CD4-positive, alpha-beta T cell treated with Interleukin-6 for 4 hours (primary cell): ENCODE data around the gene CACNA2D2.
A peak's percentile ranks its signal among the peaks of the same experiment; 100 is the strongest.

ENCODE experiments used
- DNase-seq: peaks from one replicate; pipeline ENCODE4 v3.0.0-alpha.2; 2020; ENCODE audit warnings: mixed read lengths

Gene CACNA2D2

DNA sequence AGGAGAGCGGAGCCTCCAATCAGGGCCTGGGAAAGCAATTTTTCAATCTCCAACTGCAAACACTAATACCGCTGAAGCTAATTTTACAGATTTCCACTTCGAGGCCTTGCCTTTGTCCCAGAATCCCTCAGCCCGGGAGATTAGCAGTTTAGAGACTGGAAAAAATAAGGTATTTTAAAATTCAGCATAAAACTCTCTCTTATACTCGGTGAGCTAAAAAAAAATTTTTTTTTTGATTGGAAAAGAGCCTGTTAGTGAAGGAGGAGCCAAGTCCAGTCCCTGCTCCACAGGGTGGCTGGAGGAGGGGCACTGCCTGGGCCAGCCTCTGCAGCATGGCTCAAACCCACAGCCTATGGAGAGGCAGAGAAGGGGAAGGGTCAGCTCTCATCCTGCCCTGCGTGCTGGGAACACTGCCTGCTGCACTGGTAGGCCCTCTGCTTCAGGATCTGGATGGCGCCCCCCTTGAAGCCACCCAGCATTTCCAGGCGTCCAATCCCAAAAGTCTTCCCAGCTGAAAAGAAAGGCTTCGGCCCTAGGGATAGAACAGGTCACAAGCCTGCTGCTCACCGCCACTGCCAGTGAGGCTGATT, 48.9 kb downstream of the CACNA2D2 start:
- no peak for DNase-seq

DNA sequence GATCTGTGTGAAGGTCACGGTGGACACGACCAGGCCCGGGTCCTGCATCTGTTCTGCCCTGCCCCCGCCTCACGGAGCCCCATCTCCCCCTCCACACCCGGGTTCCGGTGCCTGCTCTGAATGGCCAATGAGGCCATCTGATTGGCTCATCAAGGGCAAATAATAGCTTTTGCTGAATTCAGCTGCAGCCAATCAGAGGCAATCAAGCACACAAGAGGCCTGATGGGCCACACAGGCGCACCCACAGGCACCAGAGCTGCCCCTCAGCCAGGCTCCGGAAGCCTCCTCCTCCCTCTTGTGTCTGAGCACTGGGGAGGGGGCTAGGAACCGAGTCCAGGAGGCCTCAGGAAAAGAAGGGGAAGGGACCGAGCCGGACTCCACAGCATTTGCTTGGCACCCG, 49.5 kb downstream of the CACNA2D2 start:
- DNase-seq: no peak

DNA sequence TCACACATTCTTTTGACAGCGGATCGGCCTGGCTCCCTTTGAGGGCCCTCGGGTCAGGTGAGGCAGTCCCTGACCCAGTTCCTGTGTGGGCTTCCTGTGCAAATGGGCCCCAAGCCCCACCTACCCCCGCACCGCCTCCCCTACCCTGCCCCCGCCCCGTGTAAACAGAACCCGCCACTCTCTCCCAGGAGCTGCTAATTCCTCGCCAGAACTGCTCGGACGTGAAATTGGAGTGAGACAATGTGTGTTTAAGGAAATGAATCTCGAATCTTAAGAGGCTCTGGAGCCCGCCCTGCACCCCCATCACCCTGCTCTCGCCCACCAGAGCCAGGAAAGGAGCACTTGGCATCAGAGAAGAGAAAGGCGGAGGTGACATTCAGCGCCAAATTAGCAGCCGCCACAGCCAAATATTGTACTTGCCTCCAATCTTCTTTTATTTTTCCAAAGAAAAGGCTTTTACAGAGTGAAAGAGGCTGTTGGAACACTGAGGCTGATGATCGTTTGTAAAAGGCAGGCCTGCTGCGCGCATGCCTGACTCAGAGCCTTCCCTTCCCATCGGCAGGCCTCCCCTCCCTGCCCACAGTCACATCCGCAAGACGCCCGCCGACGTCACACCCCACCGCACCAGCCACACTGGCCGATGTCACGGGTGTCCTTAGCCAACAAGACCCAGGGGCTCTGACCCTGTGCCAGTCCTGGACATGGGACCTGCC, 53.1 kb downstream of the CACNA2D2 start:
- DNase-seq: peak; percentile 75

GRCh38 chr3:50448752-50449539, 54.5 kb downstream of the CACNA2D2 start:
- DNase-seq: no peak

DNA sequence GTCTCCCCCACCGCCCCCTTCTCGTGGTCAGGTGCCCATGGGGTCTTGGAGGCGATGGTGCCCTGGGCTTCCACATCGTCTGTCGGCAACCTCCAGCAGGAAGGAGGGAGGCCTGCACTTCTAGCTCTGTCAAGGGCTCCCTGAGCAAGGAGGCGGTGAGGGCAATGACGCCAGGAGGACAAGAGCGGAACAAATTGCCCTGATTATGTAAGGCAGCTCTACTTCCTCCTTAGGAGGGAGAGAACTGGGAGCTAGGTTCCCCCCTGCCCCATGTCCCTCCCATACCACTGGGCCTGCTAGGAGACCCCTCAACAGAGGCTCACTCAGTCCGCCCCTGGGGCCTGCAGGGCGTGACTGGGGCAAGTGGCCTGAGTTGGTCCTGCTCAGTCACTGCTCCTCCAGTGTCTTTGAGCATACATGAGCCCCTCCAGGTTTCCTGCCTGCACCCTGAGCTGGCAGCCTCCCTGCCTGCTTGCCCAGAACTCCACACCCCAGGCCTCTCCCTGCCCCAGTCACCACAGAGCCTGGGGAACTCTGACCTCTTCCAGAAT, 56.1 kb downstream of the CACNA2D2 start:
- no peak for DNase-seq

- no peak for DNase-seq
Observed at GRCh38 chr3:50445919-50446318, 57.5 kb downstream of the CACNA2D2 start.

DNA sequence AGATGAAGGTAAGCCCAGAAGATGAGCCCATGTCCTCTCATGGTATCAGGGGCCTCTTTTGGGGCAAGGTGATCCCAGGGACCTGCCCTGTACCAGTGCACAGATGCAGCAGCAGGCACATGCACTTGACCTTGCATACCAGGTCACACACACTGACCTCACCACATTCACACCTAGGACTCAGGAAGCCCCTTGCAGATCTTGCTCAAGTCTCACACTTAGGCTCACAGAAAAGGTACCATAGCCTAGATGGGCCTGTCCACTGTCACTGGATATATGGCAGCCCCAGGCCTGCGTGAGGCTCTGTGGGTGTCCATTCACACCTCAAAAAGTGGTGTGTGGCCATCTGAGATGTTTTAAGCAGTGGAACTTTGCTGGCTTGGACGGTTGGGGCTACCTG, 58.7 kb downstream of the CACNA2D2 start:
- no peak for DNase-seq

DNA sequence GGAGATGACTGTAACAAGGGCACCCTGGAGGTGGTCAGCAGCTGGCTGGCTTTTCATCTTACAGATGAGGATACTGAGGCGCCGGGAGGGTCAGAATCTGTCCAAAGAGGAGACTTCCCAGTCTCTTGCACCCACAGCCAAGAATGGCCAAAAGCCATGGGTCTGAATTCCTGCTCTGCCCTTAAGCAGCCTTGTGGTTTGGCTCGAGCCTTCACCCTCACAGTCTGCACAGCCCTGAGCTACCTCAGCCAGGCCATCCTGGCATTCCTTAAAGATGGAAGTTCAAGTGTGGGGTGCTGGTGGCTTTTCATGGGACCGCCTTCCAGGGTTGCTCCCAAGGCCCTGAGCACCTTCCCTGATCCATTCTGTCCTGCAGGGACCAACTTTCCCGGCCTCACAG, 59.2 kb downstream of the CACNA2D2 start:
- no peak for DNase-seq

- DNase-seq: no peak
Observed at GRCh38 chr3:50442945-50443579, 60.4 kb downstream of the CACNA2D2 start.

- DNase-seq: no peak
Observed at GRCh38 chr3:50441424-50442217, 61.8 kb downstream of the CACNA2D2 start.

GRCh38 chr3:50436114-50436674, 67.2 kb downstream of the CACNA2D2 start:
- DNase-seq: peak; percentile 76

- DNase-seq: no peak
Observed at GRCh38 chr3:50435371-50436113, 67.9 kb downstream of the CACNA2D2 start.

DNA sequence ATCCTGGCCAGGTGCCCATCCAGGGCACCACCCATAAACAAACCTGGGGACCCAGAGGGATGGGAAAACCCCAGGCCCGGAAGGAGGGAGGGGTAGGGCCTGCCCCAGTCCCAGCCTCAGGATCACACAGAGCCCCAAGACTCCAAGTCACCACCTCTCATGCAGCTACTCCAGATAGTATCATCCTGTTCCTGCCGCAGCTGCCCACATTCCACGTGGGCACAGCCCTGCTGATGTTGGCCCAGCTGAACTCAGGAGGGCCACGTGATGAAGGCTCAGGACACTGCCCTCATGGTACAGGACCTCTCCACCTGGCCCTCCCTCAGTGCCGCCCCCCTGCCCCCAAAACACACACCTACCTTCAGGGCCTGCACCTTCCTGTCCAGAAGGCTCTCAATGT, 69.5 kb downstream of the CACNA2D2 start:
- no peak for DNase-seq

- DNase-seq: no peak
Observed at GRCh38 chr3:50430950-50431435, 72.4 kb downstream of the CACNA2D2 start.

DNA sequence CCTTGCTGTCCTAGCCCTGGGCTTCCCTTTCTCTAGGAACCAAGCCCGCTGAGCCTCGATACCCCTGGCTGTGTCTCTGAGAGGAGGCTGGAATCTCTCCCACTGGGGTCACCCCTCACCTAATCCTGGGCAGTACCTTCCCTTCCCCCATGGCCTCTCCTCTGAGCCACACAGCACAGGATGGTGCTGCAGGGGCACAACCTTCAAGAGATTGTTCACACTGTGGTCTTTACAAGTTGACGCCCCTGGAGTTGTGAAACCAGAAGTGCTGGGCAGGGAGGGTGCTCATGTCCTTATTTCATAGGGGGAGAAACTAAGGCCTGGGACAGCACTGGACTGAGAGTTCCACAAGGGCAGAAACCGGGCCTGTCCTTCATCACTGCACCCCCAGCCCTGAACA, 73.2 kb downstream of the CACNA2D2 start:
- DNase-seq: no peak

DNA sequence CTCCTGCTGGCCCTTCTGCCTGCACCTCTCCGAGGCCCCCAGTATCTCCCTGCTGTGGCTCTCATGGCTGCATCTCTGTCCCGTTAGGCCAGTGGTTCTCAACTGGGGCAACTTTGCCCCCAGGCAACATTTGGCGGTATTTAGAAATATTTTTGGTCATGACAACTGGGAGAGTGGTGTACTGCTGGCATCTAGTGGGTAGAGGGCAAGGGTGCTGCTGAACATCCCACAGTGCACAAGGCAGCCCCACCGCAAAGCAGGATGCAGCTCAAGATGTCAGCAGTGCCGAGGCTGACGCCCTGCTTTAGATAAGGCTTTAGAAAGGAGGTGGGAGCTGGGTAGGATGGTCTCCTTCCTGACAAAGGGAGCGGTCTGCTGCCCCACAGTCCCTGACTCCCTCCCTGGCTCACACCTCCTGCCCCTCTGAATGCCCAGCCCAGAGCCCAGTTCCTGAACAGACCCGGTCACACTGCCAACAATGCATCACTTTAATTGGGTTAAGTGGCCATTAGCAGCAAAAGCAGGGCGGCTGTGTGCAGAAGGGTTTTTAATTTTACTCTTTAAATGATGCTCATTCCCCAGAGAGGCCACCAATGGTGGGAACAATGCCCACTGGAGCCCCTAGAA, 75.3 kb downstream of the CACNA2D2 start:
- no peak for DNase-seq

DNA sequence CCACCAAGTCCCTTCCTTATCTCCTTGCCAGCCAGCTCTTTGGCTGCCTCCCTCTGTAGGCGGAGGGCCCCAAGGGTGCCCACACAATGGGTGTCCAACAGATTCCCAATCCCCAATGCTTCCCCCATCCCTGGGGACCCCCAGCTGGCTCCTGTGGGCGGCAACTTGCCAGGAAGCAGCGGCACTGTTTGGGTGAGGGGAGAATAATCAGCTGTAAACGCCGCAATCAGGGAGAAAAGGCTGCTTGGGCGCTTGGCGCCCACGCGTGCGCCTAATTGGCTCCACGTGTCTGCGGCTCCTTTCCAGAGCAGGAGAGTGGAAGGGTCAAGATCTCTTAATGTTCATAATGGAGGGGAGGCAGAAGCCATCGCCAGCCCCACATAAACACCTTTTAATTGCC, 76.2 kb downstream of the CACNA2D2 start:
- no peak for DNase-seq

DNA sequence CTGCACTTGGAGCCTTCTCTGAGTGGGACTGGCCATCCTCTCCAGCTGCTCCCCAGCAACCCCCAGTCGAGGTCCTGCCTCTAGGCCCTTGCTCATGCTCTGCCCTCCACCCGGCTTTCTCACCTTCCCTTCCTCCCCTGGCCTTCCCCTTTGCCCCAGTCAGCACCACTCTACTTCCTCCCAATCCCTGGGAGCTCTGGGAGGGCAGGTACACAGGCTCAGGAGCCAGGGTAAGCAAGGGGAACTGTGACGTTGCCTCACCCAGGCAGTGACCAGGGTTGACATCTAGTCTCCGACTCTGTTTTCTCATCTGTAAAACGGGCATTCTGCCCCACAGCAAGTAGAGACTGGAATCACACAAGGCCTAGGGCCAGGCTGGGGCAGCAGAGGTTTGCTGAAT, 77.5 kb downstream of the CACNA2D2 start:
- no peak for DNase-seq

DNA sequence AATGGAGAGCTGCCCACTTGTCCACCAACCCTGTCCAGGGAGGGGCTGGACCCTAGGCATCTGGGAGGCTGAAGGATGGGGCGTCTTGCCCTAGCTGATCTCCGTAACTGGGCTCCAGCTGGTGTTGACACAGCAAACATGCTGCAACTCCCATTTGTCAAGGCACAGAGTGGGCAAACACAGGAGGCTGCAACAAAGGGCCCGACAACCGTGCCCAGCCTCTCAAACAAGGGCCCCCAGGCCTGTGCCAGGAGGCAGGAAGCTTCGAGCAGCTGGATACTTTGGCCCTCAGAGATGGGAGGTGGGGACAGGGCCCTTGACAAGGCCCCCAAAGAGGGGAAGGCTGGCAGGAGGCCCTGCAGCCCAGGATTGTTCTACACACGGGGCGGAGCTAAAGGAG, 79.9 kb downstream of the CACNA2D2 start:
- DNase-seq: no peak

DNA sequence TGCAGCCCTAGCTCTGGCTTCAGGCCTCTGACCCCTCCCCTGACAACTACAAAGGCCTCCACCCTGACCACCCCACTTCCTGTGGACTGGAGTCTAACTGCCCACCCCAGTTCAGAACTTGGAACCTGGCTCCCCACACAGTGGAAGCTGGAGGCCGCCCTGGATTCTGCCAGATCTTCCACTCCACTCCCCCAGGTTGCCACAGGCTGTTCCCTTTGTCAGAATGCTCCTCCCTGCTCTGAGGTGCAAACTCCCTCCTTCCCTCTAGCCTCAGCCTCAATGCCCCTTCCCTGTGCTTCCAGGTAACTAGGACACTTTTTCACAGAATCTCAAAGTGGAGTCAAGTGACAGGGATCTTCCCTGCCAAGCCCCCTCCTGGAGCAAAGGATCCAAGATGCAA, 81.3 kb downstream of the CACNA2D2 start:
- no peak for DNase-seq
